ENCODE data around the gene TRIM52. TPM values are rescaled to one million over a fixed set of nuclear protein-coding genes. Genes with fewer than 3 reads are reported as not detected.
"Not testable (repeated sequence)": the region's sequence is repeated elsewhere in the genome, so short reads cannot be mapped to it uniquely, and the experiment has no call there.

TRIM52 gene
- total and polyA plus RNA-seq, 2 of the 13 experiments (the other 11 are each of a cell fraction or from before 2014, with no cell fraction given), result 7.2 to 11.6 TPM

GRCh38 chr5:181215997-181216989 is 44.6 kb downstream of the TRIM52 start (continued):
- TF ChIP-seq ZBTB38 (CRISPR knock-in tag; IDR thresholded peaks at IDR 0.05), result peak; percentile 44; the same call in 1 of the 2 replicates
- 0 out of 2 replicates have a peak, but pooled peaks have one; percentile 55 for TF ChIP-seq ZBTB10 (CRISPR knock-in tag; IDR thresholded peaks at IDR 0.05; ENCODE audit: borderline replicate concordance)
- no peak for TF ChIP-seq ZNF296 (CRISPR knock-in tag; conservative IDR thresholded peaks at IDR 0.05)
- TF ChIP-seq ZNF10 (CRISPR knock-in tag; IDR thresholded peaks at IDR 0.05; ENCODE audit: borderline replicate concordance, low read depth), result no peak
- no peak for TF ChIP-seq GPN1 (CRISPR knock-in tag; IDR thresholded peaks at IDR 0.05; ENCODE audit: borderline replicate concordance)
- TF ChIP-seq CHD4 (IDR thresholded peaks at IDR 0.05; ENCODE audit: borderline replicate concordance, low read length), result peak; percentile 76; the same call in 1 of the 2 replicates
- no peak for TF ChIP-seq ZNF234 (CRISPR knock-in tag; conservative IDR thresholded peaks at IDR 0.05)
- no peak for TF ChIP-seq SNAI1 (CRISPR knock-in tag; IDR thresholded peaks at IDR 0.05; ENCODE audit: borderline replicate concordance)
- TF ChIP-seq ZMYM3 (CRISPR knock-in tag; IDR thresholded peaks at IDR 0.05), result peak; percentile 76; the same call in 1 of the 2 replicates
- peak; percentile 48; the same call in 1 of the 2 replicates for TF ChIP-seq ZNF766 (CRISPR knock-in tag; IDR thresholded peaks at IDR 0.05; ENCODE audit: borderline replicate concordance)
- TF ChIP-seq ZNF501 (CRISPR knock-in tag; IDR thresholded peaks at IDR 0.05), result peak; percentile 57
- peak; percentile 86 for TF ChIP-seq ZMYM2 (CRISPR knock-in tag; IDR thresholded peaks at IDR 0.05)
- TF ChIP-seq SALL1 (CRISPR knock-in tag; IDR thresholded peaks at IDR 0.05), result peak; percentile 55; the same call in 1 of the 2 replicates
- TF ChIP-seq SAP130 (CRISPR knock-in tag; IDR thresholded peaks at IDR 0.05; ENCODE audit: low read depth), result 0 out of 2 replicates have a peak, but pooled peaks have one; percentile 19
- peak; percentile 7; the same call in 1 of the 2 replicates for TF ChIP-seq PATZ1 (CRISPR knock-in tag; IDR thresholded peaks at IDR 0.05)

- H3K4me2 ChIP-seq (ENCODE audit: low read depth, low read length); H3K9me3 ChIP-seq (ENCODE audit: low read length); H2AFZ ChIP-seq (ENCODE audit: low read length); H4K20me1 ChIP-seq (ENCODE audit: insufficient read depth, low read length); ATAC-seq; in situ Hi-C loops (cut with HindIII; ENCODE audit: extremely low pct_ligation_motif_present, low pct_unique_long_range_greater_than_20kb); BruUV-seq (replicated peaks); POLR2A ChIA-PET; H3K27ac ChIP-seq (ENCODE audit: extremely low read length, insufficient read depth, low read length); H3K79me2 ChIP-seq (ENCODE audit: insufficient read depth, low read length); DNase-seq (ENCODE audit: low spot score); H3K4me3 ChIP-seq (replicated peaks in 1 of 3; ENCODE audit: insufficient read depth in 1 of 3, low read depth in 2 of 3, low read length in 3 of 3); FAIRE-seq; H3K9ac ChIP-seq (ENCODE audit: insufficient read depth, low read depth, low read length); H3K27me3 ChIP-seq (ENCODE audit: control insufficient read depth in 1 of 2, insufficient read depth in 2 of 2, low read length in 2 of 2); CTCF ChIA-PET (ENCODE audit: low intra/inter-chr PET ratio, low total read pairs); H3K36me3 ChIP-seq (replicated peaks in 1 of 2; ENCODE audit: control insufficient read depth in 1 of 2, insufficient read depth in 2 of 2, low read length in 2 of 2); intact Hi-C loops (cut with micrococcal nuclease; ENCODE audit: unreplicated experiment): not testable (repeated sequence)
- peaks cover 12% of the 10 kb centered on the region for H3K4me1 ChIP-seq (ENCODE audit: insufficient read depth, low read length)
- 82% methylated on average over 9 of the region's 10 CpGs for WGBS (ENCODE audit: low lambda C conversion rate)
Measured at GRCh38 chr5:181214249-181214648, 46.7 kb downstream of the TRIM52 start.

Measured in HepG2 (cell line).